GM12875 (cell line): Measurements from ENCODE around the gene GPC3.

Source experiments
- H3K4me3 ChIP-seq: one replicate; pipeline ENCODE4 v1.5.1; 2011; ENCODE audit warnings: low read depth, low read length, control low read depth
- CTCF ChIP-seq: IDR thresholded peaks from 2 replicates; pipeline ENCODE4 v1.5.1; 2011; ENCODE audit warnings: low read depth, mild to moderate bottlenecking, control low read depth, inconsistent platforms, low read length, moderate library complexity, borderline replicate concordance; ENCODE audit not compliant: insufficient read depth

Gene GPC3

DNA sequence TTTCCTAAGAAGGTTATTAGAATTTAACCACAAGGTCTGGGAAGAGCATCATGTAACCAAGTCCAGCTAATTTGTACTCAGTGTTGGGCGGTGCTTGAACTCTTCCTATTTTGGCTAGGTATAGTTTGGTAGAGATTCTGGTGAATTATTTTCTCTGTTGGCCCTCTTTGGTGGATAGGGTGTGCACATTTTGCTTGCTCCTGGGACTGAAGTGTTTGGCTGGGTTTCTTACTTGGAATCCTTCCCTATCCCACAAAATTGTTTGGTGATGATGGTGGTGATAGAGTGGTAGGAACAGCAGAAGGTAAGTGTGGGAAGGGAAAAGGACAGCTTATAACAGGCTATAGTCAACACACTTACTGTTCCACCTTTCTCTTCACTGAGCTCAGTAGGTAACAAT is 375.3 kb downstream of the GPC3 start:
- TF ChIP-seq CTCF: no peak
- H3K4me3 ChIP-seq: no peak overlapping the region

- H3K4me3 ChIP-seq: no peak overlapping the region
- TF ChIP-seq CTCF: no peak
Measured at GRCh38 chrX:133609166-133609565, 376.2 kb downstream of the GPC3 start.

DNA sequence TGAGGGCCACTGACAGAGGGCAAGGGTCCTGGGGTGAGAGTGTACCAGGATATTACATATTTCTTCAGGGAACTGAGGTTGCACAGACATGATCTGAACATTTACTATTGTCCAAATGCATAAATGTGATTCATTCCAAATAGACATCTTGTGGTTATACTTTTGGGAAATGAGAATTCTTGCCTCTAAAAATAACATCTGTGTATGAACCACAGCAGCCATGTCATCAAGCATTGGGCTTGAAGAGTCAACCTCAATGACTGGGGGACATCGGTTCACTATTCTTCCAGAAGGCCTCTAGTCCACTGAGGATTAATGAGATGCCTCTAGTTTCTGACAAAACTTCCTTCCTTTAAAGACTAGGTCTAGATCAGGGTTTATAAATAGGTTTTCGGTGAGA is 377.0 kb downstream of the GPC3 start:
- no peak overlapping the region for H3K4me3 ChIP-seq

DNA sequence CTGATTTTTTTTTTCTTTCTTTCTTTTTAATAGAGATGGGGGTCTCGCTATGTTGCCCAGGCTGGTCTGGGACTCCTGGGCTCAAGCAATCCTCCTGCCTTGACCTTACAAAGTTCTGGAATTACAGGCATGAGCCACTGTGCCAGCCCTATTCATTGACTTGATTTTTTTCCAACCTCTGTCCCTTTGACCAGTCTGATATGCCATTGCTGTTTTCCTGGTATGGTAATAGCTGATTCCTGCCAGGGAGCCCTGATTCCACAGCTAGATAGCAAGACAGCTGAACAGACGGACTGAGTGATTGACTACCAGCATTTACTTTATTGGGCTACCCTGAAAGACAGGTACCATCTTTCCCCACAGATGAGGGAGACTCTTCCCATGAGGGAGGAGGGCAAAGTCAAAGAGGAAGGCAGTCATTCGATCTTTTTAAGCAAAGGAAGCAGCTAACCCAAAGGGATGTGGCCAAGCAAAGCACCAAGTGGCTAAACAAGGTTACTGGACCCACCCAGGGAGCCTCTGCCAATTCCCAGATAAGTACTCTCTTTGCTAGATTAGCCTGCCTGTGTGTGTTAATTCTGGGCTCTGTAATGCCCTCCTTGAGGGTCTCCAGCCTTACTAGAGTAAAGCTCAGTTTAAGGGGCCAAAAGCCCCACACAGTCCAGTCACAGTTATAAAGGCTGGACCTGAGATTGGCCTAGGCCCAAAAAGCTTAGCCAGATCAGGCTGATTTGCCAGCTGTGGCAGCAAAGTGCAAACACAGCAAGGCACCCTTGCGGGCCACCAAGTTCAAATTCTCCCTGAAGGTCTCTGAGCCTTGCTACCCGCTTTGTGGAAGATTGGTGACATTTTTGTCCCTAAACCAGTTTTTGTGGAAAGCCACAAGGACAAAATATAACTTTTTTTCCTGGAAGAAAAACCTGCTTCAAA is 377.7 kb downstream of the GPC3 start:
- no peak for TF ChIP-seq CTCF
- no peak overlapping the region for H3K4me3 ChIP-seq

More for the DNA sequence above, 377.0 kb downstream of the GPC3 start:
- no peak for TF ChIP-seq CTCF

DNA sequence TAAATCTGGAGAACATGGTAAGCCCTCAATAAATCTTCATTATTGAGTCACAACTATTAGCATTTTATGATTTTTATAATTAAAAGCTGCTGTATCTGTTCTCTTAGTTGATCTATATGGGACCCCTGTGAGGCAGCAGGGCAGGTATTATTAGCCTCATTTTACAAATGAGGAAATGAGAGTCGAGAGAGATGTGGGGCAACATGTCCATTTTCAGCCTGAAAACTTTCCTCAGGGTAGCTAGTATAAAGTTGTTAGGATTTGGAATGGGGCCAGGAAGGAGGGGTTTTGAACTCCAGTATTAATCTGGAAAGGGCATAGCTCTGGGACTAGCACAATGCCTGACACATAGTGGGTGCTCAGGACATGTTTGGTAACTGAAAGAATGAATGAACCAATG is 378.4 kb downstream of the GPC3 start:
- no peak for TF ChIP-seq CTCF
- H3K4me3 ChIP-seq: no peak overlapping the region

DNA sequence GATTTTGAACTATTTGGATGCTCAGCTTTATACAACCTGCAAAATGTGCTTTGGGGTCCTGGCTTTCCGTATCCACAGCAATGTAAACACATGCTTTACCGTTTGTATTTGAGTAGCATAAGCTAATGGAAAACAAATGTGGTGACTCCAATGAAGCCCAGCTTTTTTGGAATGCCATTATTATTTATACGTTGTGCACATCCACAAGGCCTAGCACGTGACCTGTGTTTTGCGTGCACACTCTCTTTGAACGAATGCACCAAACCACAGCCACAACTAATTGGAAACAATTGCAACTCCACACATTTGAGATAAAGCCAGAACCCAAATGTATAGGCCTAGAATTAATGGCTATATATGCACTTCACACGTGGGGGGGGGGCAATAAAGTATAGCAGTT is 380.6 kb downstream of the GPC3 start:
- no peak for TF ChIP-seq CTCF
- no peak overlapping the region for H3K4me3 ChIP-seq

DNA sequence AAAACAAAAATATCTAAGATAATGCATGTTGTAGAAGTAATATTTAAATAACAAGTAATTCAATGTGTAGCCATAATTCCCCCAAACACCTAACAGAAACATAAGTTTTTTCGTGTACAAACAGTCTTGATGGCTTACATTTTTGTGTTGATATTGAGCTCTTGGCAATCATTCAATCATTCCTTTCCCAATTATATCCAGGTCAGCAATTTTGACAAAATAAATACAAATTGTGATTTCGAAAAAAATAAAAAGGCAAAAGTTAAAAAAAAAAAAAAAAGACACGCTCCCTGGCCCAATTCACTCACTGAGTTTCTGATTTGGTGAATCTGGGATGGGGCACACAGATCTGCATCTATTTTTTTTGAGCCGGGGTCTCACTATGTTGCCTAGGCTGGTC is 382.5 kb downstream of the GPC3 start:
- TF ChIP-seq CTCF: no peak
- H3K4me3 ChIP-seq: no peak overlapping the region
